Urinary bladder (tissue), 4 donors: ENCODE measurements around the gene CREB5. TPM values are rescaled to one million over a fixed set of nuclear protein-coding genes. Genes with fewer than 3 reads are reported as not detected.

Source experiments
- DNase-seq: peaks from one replicate; pipeline ENCODE4 v3.0.0-alpha.2; 2015; ENCODE audit errors: extremely low spot score
- H3K27ac ChIP-seq: one replicate; pipeline ENCODE4 v1.5.1; 2013; ENCODE audit warnings: low read depth, mild to moderate bottlenecking, moderate library complexity
- H3K36me3 ChIP-seq: one replicate; pipeline ENCODE4 v1.6.1; 2013; ENCODE audit warnings: mild to moderate bottlenecking, moderate library complexity; ENCODE audit not compliant: insufficient read depth
- H3K4me1 ChIP-seq: one replicate; pipeline ENCODE4 v1.6.1; 2013; ENCODE audit warnings: mild to moderate bottlenecking, moderate library complexity; ENCODE audit not compliant: insufficient read depth
- H3K4me3 ChIP-seq: one replicate; pipeline ENCODE4 v1.5.1; 2013; ENCODE audit warnings: low read depth, low read length
- WGBS: extraction: QIAGEN DNeasy Blood & Tissue Kit; methylation state at CpG from one replicate; pipeline ENCODE4 v1.1.7; 2013; 5-methylcytosine and 5-hydroxymethylcytosine counted together
- polyA plus RNA-seq: library from polyadenylated mRNA; stranded (reverse); fragments of 200-250 nt; gene quantifications from one replicate; pipeline ENCODE4 v1.2.3, GENCODE V29; 2013
- total RNA-seq: library from RNA; depleted of rRNA; stranded (reverse); fragments of >200 nt; gene quantifications from one replicate; pipeline ENCODE4 v1.2.3, GENCODE V29; 2014
- donor health status: healthy with polysubstance abuse.
- donor health status: healthy.

CREB5 gene
- total and polyA plus RNA-seq, 2 donors: 6.5 to 53.5 TPM

DNA sequence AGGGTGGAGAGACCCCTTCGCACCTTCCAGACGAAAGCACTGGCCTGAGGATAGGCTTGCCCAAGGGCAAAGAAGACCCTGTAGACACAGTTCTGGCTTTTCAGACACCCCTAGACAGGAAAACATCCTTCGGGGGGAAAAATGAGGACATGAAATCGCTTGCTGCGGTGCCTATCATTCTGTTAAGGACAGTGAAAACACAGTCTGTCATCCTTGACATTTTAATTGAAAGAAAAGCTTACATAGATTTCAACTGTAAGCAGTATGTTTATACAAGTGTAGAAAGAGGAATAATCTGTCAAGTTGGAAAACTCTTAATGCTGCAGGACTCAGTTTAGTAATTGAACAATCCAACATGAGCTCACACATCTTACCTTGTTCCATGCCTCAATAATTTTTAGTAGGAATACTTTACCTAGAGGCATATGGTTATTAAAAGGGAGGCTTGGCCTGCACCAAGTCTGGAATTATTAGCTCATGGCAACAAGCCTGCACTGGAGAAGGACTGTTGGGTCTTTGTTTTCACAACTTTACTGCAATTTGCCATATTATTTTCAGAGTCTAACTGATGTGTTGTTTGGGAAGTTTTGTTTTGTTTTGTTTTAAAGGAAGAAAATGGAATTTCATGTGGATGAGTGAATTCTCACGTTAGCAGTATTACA lies 302.3 kb downstream of the CREB5 start:
- Histone ChIP-seq H3K4me1 (no peaks in the 10 kb centered on the region), H3K36me3 (no peaks in the 10 kb centered on the region), H3K4me3 (no peak overlapping the region), H3K27ac (no peak overlapping the region)
- no peak for DNase-seq
- WGBS: 70% methylated on average over 6 of the region's 6 CpGs

DNA sequence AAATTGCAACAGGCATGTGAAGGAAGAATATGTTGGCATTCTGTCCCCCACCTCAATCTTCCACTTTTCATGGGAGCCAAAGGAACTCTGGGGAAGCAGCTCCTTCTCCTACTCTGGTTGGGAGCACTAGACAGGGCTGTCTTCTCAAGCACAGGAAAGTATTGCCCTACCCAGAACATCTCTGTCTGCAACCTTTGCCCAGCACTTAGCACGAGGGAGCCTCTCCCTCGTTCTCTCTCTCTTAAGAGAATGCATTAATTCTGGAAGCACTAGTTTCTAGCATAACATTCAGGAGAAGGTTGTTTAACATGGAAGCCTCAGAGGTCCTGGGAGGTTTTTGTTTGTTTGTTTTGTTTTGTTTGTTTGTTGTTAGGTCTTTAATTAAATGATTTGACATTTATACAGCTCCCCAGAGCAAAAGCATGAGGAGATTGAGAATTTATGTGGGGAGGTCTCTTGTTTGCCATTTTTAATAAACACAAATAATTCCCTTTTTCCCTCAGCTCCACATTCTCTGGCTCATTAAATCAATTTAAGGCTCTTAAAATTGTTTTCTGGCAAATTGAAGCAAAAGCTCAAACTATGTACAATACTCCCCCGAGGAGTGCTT lies 305.2 kb downstream of the CREB5 start:
- no peaks in the 10 kb centered on the region for H3K4me1 ChIP-seq
- no peak overlapping the region for H3K27ac ChIP-seq
- no peak overlapping the region for H3K4me3 ChIP-seq
- no peaks in the 10 kb centered on the region for H3K36me3 ChIP-seq
- 69% methylated on average over 3 of the region's 3 CpGs for WGBS
- no peak for DNase-seq

DNA sequence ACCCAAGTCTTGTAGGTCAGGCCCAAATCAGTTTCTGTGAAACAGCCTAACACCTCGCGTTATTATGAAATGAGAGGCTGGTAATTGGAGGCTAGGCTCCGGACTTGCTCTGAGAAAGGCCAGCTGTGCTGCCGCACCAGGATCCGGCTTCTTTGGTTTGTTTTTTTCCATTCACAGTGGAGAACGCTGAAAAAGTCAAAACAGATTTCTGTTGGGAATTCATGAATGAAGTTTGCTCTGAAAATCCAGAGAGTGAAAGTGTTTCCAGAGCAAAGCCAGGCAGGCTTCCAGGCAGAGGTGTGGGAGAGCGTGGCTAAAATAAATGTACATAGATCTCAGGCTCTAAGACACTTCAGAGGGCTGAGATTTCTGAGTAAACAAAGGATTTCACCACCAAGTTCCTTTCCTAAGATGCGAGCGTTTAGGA lies 305.8 kb downstream of the CREB5 start:
- WGBS: 57% methylated on average over 9 of the region's 9 CpGs
- Histone ChIP-seq H3K4me1 (no peaks in the 10 kb centered on the region), H3K4me3 (no peak overlapping the region), H3K36me3 (no peaks in the 10 kb centered on the region), H3K27ac (no peak overlapping the region)
- DNase-seq: no peak

DNA sequence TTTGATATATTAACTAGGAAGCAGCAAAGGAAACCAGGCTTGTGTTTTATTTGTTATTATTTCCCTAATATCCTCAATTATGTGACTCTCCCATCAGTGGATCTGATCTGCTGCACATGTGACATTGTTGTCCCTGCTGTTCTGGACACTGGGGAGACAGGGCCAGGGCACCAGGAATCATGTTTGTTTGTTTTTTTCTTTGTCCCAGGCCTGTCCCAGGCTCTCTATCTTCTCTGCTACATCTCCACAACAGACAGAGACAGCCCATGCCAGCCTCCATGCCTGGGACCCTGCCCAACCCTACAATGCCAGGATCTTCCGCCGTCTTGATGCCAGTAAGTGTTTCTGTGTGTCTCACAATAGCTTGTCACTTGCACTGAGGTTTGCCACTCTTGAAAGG lies 306.2 kb downstream of the CREB5 start:
- Histone ChIP-seq H3K4me3 (no peak overlapping the region), H3K27ac (no peak overlapping the region), H3K36me3 (no peaks in the 10 kb centered on the region), H3K4me1 (no peaks in the 10 kb centered on the region)
- 90% methylated on average over 2 of the region's 2 CpGs for WGBS
- DNase-seq: no peak

DNA sequence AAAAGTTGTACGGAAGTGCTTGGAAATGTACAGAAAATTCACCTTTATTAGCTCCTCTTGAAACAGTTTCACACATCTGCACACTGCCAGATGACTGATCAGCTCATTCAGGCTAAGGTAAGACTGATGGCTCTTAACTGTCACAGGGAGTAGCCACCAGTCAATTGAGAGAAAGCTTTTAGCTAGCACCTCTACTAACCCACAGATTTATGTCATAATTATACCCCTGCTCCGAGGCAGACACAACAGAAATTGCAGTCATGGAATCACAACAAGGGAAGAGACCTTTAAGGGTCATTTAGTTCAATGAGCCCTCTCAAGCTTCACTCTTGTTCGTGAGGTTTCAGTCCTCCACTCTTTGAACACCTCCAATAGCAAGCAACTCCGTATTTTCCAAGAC lies 310.4 kb downstream of the CREB5 start:
- Histone ChIP-seq H3K4me1 (no peaks in the 10 kb centered on the region), H3K27ac (no peak overlapping the region), H3K4me3 (no peak overlapping the region), H3K36me3 (no peaks in the 10 kb centered on the region)
- no peak for DNase-seq
- 88% methylated on average over 4 of the region's 4 CpGs for WGBS

DNA sequence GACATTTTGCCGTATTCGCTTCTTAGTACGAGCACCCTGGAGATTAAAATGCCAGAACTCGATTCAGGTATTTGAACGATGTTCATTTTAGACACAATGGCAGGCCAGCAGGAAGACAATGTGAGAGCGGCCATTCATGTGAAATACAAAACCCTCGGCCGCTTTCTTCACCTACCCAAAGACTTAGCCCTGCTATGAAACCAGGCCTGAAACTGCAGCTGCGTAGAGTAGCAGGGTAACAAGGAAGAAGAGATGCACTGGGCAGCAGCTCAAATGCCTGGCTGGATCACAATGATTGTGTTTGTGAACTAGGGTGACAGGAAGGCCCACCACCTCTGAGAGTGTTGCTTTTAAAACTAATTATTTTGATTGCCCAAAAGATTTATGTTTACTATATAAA lies 311.0 kb downstream of the CREB5 start:
- no peak for DNase-seq
- Histone ChIP-seq H3K4me3 (no peak overlapping the region), H3K27ac (no peak overlapping the region), H3K36me3 (no peaks in the 10 kb centered on the region), H3K4me1 (no peaks in the 10 kb centered on the region)
- WGBS: 80% methylated on average over 9 of the region's 9 CpGs

DNA sequence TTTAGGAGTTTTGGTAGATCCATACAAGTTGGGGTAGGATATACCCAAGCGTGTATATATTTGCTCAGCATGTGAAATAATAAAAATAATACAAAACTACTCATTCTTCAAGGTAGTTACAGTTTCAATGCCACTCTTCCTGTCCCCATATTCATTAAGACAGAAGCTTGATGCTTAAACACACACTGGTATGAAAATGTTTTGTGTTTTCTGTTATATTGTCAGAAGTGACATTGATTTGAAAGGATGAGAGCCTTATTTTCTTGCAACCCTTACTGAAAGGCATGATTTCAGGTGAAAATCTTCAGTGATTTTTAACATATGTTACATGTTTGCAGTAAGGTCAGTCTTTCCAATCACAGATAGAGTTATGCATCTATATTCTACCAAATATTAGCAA lies 312.2 kb downstream of the CREB5 start:
- DNase-seq: no peak
- Histone ChIP-seq H3K27ac (no peak overlapping the region), H3K4me1 (no peaks in the 10 kb centered on the region), H3K4me3 (no peak overlapping the region), H3K36me3 (no peaks in the 10 kb centered on the region)
- 97% methylated on average over 1 of the region's 1 CpG for WGBS

DNA sequence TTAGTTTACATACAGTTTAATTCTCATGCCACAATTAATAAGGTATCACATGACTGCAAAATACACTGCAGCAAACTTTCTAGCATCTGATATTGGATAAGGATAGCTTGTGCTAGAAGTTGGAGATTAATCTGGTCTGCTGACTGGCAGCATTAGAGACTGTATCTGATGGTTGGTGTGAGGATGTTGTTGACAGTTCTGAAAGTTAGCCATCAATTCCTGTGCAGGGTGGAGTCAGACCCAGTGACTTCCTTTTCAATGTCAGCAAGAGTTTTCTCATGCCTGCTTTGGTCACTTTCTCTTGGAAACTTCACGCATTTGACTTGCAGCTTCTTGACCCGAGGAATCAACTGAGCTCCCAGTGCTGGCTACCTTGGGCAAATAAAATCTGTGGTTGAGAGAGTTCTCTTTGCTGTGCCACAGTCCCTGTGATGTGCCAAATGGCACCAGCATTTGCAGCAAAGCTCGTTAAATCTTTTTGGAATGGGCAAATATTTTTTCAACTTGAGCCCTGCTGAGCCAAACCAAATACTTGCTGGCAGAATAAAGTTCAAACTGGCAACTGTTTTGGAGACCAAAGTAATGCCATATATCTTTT lies 312.8 kb downstream of the CREB5 start:
- DNase-seq: no peak
- H3K4me1 ChIP-seq: no peaks in the 10 kb centered on the region
- H3K27ac ChIP-seq: no peak overlapping the region
- H3K4me3 ChIP-seq: no peak overlapping the region
- 37% methylated on average over 3 of the region's 3 CpGs for WGBS
- no peaks in the 10 kb centered on the region for H3K36me3 ChIP-seq

DNA sequence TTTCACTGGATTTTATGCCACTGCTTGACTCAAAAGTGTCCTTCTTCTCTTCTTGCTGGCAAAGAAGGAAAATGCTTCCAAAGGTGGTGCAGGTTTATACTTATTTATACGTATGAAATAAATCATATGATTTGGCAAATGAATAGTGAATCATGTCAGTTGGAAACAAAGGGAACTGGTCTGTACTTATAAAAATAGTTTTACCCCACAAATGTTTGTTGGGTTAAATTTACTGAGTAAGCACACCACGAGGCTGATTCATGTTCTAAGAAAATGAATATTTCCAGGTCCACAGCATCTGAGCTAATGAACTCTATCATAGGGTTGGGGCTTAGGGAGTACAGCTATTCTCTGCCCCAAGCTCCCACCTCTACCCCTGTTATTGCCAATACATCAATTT lies 313.6 kb downstream of the CREB5 start:
- Histone ChIP-seq H3K4me3 (no peak overlapping the region), H3K27ac (no peak overlapping the region), H3K36me3 (no peaks in the 10 kb centered on the region), H3K4me1 (no peaks in the 10 kb centered on the region)
- DNase-seq: no peak
- WGBS: 37% methylated on average over 2 of the region's 2 CpGs

DNA sequence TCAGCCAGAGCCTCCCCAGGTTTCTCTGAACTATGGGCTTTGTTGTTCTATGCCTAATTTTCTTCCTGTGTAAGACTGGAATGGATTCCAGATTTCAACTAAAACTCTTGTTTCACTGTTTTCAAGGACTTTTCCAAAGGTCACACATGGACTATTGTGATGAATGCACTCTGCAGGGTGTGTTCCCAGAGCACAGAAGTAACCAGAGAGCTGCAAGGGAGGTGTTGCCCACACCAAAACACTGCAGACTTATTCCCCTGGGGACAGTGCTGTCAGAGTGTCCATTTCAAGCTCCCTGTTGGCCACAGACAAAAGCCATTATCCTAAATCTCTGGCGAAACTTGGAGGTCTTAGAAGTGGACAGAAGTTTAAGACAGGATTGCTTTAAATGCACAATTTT lies 314.2 kb downstream of the CREB5 start:
- no peaks in the 10 kb centered on the region for H3K4me1 ChIP-seq
- no peak overlapping the region for H3K27ac ChIP-seq
- 67% methylated on average over 1 of the region's 1 CpG for WGBS
- H3K4me3 ChIP-seq: no peak overlapping the region
- no peak for DNase-seq
- H3K36me3 ChIP-seq: no peaks in the 10 kb centered on the region

DNA sequence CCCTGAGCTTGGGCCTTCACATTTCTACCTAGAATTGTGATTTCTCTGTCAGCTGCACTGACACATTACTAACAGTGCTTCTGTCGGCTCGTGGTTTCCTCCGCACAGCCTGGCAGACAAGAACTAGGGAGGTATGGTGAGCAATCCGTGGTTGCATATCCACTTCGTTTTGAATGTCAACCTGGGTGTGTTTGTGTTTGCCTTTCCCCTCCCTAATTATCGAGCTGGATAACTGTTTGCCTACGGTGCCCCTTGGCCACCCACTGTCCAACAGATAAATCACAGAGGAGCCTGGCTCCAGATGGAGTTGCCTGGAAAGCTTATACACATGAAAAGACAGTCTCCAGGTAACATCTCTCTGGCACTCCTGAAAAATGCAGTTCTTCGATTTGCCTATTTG lies 317.0 kb downstream of the CREB5 start:
- DNase-seq: no peak
- Histone ChIP-seq H3K27ac (no peak overlapping the region), H3K4me1 (no peaks in the 10 kb centered on the region), H3K4me3 (no peak overlapping the region), H3K36me3 (no peaks in the 10 kb centered on the region)
- WGBS: 69% methylated on average over 8 of the region's 8 CpGs

DNA sequence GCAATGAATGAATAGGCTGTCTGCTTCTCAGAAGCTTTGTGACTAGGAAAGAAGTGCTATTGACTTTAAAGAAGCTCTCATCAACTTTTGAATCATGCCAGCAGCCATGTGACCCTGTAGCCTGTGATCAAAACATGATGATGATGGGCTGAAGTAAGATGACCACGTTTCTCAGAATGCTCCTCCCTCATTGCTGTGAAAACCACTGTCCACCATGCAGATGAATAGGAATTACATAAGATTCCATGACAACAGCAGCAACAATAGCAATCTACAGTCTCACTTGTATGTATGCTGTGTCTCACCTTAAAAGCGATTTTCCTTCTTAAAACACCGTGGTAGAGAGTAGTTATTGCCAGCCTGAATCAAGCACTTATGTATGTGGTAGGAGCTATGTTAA lies 317.4 kb downstream of the CREB5 start:
- 76% methylated on average over 3 of the region's 3 CpGs for WGBS
- Histone ChIP-seq H3K36me3 (no peaks in the 10 kb centered on the region), H3K27ac (no peak overlapping the region), H3K4me1 (no peaks in the 10 kb centered on the region), H3K4me3 (no peak overlapping the region)
- DNase-seq: no peak

DNA sequence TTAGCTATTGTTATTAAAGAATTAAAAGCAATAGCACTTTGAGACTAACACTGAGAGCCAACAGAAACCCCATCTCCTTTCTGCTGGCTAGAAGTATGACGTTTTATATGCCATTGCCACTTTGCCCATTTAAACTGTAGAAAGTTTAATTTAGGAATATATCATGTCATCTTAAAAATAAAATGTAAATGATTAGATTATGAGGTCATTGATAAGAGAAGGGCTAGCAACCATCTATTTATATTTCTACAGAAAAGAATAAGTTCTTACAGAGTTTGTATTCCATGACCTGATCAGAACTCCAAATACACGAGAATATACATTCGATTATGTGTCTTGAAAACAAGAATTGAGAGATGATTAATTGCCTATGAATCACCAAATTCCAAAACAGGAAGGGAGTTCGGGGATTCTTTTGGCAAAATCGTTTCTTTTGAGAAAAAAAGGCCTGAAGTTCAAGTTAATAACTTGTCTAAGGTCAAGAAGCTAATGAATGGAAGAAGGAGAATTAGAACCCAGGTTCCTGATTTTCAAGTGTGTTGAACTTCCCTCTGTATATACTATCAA lies 318.9 kb downstream of the CREB5 start:
- WGBS: 67% methylated on average over 5 of the region's 5 CpGs
- no peaks in the 10 kb centered on the region for H3K4me1 ChIP-seq
- no peak for DNase-seq
- H3K36me3 ChIP-seq: no peaks in the 10 kb centered on the region
- H3K27ac ChIP-seq: no peak overlapping the region
- no peak overlapping the region for H3K4me3 ChIP-seq
